GM03348 (cell line): ENCODE data around the gene KSR1.
A peak's percentile ranks its signal among the peaks of the same experiment; 100 is the strongest.

Source experiments
- DNase-seq: peaks from one replicate; pipeline ENCODE4 v3.0.0; 2012; ENCODE audit warnings: low spot score

KSR1 gene

DNA sequence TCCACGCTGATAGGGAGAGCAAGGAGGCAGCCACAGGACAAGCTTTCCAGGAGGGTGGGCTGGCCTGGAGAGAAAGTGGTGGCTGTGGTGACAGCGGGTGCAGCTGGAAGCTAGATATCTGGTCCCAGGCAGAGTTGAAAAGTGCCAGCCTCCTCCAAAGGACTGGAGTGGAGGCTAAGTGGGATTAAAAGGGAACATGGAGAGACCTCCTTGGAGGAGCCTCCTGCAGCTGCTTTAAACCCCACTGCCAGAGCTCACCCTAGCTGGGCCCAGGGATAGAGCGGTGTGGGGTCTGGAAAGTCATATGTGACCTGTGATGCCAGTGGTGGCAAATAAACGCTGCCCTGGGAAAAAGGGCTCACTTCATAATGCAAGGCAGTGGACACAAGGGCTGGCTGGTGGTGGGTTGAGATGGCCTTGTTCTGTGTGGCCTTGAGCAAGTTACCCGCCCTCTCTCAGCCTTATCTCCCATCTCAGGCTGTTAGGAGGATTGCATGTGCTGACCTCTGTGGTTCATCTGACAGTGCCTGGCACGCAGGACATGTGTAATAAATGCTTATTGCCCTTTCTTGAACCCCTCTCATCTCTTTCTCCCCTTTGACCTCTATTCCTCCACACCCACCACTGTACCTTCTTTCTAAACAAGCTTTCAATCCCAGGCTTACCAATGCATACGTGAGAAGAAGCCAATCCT lies 113.8 kb downstream of the KSR1 start:
- no peak for DNase-seq

DNA sequence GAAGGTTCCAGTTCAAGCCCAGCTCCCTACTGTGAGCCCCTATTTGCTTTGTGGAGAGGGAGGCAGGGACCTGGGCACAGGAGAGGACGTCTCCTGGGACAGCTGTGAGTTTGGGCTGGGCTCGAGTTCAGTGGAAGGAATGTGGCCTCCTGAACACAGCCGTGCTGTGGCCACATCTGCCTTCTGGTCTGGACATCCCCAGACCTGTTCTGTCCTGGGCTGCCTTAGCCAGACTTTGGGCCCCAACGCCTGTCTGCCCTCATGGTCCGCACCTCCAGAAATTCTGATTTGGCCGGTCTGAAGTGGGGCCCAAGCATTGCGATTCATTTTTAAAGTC lies 114.3 kb downstream of the KSR1 start:
- no peak for DNase-seq

DNA sequence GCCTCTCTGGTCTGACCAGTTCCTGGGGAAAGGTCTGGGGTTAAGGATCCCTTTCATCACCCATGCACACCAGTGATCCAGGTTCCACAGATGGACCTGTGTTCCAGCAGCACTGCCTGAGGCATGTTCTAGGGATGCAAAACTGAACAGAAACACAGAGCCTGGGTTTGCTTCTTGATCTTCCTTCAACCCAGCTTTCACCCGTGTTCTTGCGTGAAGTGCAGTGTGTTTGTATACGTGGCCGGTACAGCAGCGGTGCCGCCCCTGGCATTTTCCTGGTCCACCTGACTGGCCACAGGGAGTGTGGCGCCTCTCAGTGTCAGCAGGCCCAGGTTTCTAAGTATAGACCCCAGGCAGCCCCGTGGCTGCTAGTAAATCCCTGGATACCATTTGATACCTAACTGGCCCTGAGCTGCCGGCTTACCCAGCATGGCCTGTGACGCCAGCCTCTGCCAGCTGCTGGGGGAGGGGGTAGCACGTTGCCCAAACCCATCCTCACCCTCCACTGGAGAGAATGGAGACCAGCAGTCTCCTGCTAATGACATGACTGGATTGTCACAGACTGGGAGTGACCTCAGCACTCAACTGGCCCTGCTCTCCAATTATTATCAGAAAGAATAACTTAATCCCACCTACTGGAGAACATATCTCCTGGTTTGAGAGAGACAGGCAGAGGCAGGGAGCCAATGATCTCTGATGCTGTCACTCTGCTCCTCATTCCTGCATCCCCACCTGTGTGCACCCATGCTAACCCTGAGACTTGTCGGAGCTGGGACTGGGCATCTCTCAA lies 115.5 kb downstream of the KSR1 start:
- no peak for DNase-seq

DNA sequence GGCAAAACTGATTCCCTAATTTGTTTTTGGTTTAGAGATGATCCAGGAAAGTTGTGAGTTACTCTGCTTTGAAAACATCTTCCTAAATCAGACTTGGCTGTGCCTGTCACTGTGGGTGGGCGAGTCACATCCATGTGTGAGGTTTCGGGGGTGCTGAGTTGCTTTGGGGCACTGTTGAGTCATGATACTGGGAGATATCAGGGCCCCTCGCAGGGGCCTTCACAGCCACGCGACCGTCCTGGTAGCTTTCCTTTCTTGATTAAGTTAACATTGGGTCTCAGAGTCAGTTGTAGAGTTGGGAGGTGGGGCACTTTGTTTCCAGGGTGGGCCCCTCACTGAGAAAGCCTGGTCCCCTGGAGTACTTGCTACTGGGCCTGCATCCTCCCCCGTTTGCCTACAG lies 116.4 kb downstream of the KSR1 start:
- DNase-seq, result no peak

DNA sequence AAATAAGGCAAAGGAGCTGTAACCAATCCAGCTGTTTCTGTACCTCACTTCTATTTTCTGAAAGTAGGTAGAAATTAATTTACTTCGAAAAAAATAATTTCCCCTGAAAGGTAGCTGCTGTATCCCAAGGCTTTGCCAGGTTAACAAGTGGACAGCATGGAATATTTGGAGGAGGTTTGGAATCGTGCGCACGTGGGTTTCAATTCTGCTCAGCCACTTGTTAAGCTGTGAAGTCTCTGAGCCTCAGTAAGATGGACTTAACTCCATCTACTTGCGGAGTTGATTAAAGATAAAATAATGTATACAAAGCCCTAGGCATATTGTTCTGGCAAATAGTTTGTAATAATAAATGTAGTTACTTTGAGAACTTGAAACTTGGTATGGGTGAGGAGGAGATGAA lies 117.3 kb downstream of the KSR1 start:
- DNase-seq, result no peak

DNA sequence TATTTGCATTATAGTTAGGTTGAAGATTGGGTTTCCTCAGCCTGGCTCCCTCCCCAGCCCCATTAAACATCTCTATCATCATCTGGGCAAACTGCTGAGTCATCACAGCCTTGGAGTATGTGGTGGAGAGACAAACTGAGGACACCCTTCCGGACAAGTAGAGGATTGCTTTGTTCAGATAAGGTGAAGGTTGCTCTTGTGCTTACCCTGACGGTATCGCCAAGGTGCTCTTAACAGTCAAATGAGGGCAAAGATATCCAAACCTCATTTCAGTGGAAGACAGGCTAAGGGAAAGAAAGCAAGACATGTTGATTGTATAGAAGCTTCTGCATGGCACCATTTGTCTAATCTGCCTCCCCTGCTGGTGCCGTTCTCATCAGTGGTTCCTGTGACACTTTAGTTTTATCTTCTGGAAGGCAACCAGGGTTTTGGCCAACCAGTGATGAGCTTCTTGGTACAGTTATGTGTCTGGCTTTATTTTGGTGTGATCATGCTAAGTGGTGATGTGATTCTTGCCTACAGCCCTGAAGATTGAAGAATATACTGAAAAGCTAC lies 117.8 kb downstream of the KSR1 start:
- DNase-seq, result peak; percentile 64

DNA sequence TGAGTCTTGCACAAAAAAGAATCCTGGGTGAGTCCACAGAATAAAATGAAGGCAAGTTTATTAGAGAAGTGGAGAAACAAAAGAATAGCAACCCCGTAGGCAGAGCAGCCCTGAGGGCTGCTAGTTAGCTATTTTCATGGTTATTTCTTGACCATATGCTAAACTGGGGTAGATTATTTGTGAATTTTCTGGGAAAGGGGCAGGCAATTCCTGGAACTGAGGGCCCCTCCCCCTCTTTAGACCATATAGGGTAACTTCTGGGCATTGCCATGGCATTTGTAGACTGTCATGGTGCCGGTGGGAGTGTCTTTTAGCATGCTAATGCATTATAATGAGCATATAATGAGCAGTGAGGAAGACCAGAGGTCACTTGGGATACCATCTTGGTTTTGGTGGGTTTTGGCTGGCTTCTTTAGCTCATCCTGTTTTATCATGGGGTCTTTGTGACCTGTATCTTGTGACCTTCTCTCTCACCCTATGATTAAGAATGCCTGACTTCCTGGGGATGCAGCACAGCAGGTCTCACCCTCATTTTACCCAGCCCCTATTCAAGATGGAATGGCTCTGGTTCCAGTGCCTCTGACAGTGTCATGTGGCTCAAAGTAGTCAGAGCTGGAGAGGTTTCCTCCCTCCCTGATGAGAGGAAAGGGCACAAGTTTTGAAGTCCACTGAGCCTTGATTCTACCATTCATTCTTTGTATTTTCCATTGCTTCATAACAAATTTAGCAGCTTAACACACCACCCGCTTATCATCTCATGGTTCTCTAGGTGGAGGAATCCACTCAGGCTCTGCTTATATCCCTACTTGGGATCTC lies 119.1 kb downstream of the KSR1 start:
- no peak for DNase-seq

DNA sequence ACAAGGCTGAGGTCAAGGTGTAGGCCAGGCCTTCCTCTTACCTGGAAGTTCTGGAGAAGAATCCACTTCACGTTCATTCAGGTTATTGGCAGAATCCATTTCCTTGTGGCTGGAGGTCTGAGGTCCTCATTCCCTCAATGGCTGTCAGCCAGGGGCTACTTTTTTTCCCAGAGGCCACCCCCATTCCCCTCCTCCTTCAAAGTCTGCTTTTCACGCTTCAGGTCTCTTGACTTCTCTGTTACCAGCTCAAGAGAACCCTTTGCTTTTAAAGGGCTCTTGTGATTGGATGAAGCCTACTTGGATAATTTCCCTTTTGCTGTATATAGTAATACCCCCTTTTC lies 119.6 kb downstream of the KSR1 start:
- no peak for DNase-seq

DNA sequence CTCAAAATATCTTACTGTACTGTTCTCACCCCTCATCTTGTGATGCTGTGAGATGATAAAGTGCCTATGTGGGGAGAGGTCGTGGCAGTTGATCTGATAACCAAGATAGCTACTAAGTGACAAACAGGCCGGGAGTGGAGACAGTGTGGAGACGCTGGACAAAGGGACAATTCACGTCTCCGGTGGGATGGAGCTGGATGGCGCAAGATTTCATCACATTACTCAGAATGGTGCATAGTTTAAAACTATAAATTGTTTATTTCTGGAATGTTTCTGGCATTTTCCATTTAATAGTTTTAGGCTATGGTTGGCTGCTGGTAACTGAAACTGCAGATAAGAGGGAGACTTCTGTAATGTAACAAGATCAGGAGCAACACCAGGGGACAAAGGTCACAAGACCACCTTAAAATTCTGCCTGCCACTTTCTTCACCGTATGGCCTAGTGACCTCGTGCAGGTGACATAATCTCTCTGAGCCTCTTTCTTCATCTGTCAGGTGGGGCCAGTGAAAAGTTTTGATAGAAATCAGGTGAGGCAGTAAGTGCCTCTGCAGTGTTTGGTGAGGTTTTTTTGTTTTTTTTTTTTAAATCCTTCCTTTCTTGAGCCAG lies 120.3 kb downstream of the KSR1 start:
- DNase-seq, result no peak

DNA sequence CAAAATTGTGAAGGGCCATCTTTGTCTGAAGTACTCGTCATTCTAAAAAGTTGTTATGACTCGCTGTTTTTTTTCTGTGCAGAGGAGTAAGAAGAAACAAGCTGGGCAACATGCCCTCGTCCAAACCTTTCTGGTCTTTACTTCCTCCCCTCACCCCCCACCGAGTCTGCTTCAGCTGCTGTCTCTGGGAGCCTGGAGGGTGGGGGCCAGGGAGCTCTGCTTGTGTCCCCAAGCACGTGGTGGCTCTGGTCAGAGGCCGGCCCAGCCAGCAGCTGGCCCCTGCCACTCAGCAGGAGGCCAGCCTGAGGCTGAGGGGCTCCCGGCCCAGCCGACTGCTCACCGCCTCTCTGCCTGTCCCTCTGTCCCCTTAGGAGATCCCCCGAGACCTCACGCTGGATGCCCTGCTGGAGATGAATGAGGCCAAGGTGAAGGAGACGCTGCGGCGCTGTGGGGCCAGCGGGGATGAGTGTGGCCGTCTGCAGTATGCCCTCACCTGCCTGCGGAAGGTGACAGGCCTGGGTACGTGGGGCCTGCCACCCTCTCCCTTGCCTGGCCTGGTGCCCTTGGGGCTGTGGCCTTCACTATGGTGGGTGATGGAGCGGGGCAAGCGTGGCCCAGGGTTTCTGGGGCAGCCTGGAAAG lies 121.0 kb downstream of the KSR1 start:
- peak; percentile 63 for DNase-seq

DNA sequence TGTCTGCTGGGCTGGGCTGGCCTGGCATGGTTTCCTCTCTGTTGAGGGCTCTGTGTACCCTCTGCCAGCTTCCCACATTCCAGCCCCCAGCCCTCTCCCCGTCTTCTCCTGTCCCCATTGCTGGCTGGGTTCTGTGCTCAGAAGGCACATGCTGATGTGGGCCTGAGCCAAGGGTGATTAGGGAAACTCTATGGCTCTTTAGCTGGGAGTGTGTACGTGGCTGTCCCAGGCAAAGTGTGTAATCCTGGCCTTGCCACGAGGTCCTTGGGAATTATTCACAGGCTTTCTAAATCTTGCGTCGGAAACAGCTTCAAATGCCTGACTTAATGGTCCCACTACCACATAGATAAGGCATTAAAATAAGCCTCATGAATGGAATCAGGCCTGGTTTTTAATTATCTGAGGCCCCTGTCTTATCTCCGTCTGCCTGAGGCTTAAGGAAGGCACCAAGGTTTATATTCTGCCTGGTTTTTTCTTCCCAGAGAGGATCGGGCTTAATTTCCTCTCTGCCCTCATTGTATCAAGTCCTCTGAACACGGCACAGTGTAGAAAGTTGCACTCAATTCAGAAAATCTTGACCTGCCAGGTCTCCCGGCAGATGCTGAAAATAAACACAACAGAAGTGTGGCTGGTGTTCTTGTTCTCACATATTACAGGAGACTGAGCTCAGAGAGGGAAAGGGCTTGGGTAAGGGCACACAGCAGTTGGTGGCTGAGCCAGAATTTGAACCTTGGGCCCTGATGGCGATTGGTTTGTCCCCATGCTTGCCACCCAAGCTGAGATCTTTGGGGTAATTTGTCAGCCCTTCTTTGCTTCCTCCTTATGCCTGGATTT lies 121.9 kb downstream of the KSR1 start:
- DNase-seq, result peak; percentile 42

DNA sequence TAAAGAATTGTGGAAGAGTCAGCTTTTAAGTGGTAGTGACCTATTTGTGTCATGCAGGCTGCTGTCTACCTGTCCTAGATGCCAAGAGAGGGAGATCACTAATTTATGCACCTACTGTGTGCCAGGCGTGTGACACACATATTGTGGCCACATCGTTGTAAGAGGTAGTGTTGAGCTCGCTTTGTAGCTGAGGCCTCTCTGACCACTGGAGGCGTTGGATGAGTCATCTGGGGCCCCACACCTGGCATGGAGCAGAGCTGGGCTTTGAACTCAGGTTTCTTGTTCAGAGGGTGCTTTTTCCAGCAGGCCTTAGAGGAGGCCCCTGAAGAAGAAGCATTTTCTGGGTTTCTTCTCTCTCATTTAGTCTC lies 122.5 kb downstream of the KSR1 start:
- DNase-seq, result no peak

DNA sequence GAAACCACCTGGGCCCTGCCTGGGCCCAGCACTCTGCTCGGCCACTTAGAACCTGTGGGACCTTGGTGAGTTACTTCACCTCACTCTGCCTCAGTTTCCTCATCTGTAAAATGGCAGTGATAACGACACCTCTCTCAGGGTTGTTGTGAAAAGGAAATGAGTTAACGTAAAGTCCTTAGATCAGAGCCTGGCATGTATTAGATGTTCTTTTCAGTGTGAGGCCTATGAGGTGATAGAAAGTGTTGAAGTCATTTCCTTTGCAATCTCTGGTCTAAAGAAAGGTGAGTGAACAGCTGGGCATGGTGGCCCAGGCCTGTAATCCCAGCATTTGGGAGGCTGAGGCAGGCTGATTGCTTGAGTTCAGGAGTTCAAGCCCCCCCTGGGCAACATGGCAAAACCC lies 123.1 kb downstream of the KSR1 start:
- no peak for DNase-seq

DNA sequence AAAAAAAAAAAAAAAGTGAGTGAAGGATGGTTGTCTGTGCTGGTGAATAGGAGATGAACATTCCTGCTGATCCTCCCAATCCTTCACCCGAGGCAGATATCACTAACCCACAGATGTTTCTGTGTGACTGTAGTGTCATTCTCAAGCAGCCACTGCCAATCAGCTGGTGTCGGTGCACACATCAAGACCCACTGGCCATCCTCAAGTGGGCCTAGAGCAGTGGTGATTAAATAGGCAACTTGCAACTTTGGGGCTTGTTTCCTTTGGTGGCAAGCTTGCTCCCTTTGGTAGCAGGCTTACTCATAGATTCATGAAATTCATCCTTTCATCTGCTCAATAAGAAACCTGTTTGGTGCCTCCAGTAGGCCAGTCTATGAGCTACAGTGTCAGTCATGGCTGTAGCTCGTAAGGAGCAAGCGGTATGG lies 123.7 kb downstream of the KSR1 start:
- DNase-seq, result no peak

DNA sequence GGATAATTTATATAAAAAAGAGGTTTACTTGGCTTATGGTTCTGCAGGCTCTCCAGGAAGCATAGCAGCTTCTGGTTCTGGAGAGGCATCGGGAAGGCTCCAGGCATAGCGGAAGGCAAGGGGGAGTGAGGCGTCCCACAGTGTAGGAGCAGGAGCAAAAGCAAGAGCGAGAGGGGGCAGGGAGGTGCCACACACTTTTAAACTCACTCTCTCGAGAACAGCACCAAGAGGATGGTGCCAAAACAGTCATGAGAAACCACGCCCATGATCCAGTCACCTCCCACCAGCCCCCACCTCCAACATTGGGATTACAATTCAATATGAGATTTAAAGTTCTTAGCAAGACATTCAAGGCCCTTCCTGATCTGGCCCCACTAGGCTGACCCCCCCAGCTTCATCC lies 124.8 kb downstream of the KSR1 start:
- no peak for DNase-seq

DNA sequence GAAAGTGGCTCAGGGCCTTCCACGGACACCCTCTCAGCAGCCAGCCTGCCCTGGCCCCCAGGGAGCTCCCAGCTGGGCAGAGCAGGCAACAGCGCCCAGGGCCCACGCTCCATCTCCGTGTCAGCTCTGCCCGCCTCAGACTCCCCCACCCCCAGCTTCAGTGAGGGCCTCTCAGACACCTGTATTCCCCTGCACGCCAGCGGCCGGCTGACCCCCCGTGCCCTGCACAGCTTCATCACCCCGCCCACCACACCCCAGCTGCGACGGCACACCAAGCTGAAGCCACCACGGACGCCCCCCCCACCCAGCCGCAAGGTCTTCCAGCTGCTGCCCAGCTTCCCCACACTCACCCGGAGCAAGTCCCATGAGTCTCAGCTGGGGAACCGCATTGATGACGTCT lies 126.4 kb downstream of the KSR1 start:
- no peak for DNase-seq

DNA sequence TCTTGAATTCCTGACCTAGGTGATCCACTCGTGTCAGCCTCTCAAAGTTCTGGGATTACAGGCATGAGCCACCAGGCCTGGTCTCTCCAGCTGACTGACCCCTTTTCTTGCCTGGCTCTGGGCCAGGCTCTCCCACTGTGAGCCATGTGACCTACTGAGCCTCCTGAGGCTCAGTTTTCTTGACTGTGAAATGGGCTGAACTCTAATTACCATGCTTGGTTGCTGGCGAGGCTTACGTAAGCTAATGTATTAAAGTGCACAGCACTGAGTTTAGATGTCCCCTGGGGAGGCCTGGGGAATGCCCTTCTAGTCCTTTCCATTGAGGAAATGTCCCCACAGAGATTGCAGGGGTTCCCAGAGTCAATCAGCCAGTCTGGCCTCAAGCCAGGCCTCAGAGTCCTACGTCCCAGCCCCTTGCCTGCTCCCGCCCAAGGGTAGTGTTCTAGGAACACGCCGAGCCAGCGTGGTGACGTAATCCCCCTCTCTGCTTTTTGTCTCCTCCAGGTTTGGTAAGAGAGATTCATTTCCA lies 129.0 kb downstream of the KSR1 start:
- DNase-seq, result no peak

DNA sequence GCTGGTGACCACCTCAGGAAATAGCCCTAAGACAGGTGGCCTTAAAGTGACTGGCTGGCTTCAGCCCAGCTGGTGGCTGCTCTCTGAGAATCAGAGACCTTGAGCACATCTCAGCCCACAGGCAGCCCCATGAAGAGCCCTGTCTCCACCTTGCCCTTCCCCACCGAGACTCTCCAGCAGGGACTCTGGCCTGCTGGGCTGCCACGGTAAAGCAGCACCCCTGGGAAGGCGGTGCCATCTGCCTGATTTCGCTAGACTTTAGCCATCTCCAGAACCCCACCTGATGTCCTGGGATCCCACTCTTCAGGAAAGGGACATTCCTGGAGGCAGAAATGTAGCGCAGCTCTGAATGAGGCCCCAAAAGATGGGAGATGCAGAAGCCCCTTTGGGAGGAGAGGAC lies 129.5 kb downstream of the KSR1 start:
- DNase-seq, result no peak

DNA sequence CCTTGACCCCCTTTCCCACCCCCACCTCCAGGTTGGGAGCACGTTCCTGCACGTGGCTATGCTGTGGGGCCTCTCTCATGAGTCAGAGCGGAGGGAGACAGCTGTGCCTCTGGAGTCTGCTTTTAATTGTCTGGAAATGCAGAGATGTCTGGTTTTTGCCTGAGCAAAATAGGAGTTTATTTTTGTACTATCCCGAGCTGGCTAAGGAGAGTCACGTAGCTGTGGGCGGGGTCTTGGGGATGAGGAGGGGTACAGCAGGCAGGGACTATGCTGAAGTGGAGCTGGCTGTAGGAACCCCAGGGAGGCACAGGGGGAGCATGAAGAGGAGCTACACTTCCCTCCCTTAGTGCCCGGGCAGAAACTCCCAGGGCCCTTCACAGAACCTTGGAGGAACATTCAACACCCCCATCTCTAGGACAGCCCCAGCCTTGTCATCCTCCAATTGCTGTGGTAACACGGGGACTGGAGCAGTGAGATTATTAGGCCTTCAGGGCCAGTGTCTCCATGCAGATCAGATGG lies 130.0 kb downstream of the KSR1 start:
- DNase-seq, result peak; percentile 88

DNA sequence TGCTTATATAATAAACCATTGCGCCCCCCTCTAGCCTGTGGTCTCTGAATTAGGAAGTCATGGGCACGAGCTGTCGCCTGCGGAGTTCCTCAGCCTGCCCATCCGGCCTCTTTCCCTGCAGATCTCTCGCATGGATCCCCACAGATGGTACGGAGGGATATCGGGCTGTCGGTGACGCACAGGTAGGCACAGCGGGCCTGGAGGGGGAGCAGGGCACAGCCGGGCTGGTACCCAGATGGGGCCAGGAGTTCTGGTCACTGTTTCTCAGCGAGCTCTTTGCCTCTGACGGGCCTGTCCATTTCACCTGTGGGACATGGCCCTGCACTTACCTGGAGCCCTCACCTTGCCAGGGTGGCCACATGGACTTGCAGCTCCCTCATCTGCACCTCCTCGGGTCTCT lies 132.1 kb downstream of the KSR1 start:
- DNase-seq, result no peak

DNA sequence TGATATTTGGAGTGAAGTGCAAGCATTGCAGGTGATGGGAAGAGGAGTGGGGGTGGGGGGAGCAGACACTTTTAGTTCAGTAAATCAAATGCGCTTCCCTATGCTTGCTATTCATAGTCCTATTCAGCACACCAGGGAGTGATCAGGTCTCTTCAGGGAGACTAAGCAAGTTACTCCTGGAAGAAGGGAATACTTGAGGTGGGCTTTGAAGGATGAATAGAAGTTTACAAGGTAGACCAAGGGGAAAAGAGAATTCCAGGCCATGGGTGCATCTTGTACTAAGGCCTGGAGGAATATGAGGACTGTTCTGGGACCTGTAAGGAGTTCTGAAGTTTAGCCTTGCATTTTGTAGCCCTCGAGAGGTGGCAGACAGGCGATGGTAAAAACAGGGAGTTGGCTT lies 134.6 kb downstream of the KSR1 start:
- no peak for DNase-seq
